Neural cell (in vitro differentiated cells): ENCODE data around the gene MTO1. TPM values are rescaled to one million over a fixed set of nuclear protein-coding genes. Genes with fewer than 3 reads are reported as not detected.
A peak's percentile ranks its signal among the peaks of the same experiment; 100 is the strongest.

Experiments
- H2AFZ ChIP-seq: fragments of 200-600, 300-800 bp; sonication (generic), shearing (Covaris generic); 2 replicates; pipeline ENCODE4 v1.6.0; 2014; ENCODE audit warnings: low read depth, mild to moderate bottlenecking, antibody characterized with exemption, low read length, moderate library complexity
- H3F3A ChIP-seq: fragments of 200-600 bp; shearing (Covaris generic); 2 replicates; pipeline ENCODE4 v1.6.1; 2016; ENCODE audit warnings: mild to moderate bottlenecking, moderate library complexity, mixed read lengths, antibody characterized with exemption, low read length; ENCODE audit not compliant: insufficient read depth, poor library complexity, severe bottlenecking
- H3K27ac ChIP-seq: fragments of 200-600, 300-800 bp; sonication (generic), shearing (Covaris generic); 2 replicates; pipeline ENCODE4 v1.5.1; 2014; ENCODE audit warnings: mild to moderate bottlenecking, low read length, moderate library complexity
- H3K27me3 ChIP-seq: fragments of 300-800, 200-600 bp; sonication (generic), shearing (Covaris generic); 2 replicates; pipeline ENCODE4 v1.6.0; 2014; ENCODE audit warnings: mild to moderate bottlenecking, low read depth, low read length, moderate library complexity; ENCODE audit not compliant: insufficient read depth
- H3K36me3 ChIP-seq: fragments of 300-800, 200-600 bp; sonication (generic), shearing (Covaris generic); 2 replicates; pipeline ENCODE4 v1.5.1; 2014; ENCODE audit warnings: mild to moderate bottlenecking, antibody characterized with exemption, low read length, moderate library complexity; ENCODE audit not compliant: insufficient read depth
- H3K4me2 ChIP-seq: fragments of 300-800, 200-600 bp; sonication (generic), shearing (Covaris generic); 2 replicates; pipeline ENCODE4 v1.6.0; 2014; ENCODE audit warnings: mild to moderate bottlenecking, low read length
- H3K4me3 ChIP-seq: fragments of 300-800, 200-600 bp; sonication (generic), shearing (Covaris generic); 2 replicates; pipeline ENCODE4 v1.5.1; 2014; ENCODE audit warnings: mild to moderate bottlenecking, low read length, moderate library complexity
- H3K79me2 ChIP-seq: fragments of 200-600 bp; shearing (Covaris generic); replicated peaks from 2 replicates; pipeline ENCODE4 v1.6.0; 2014; ENCODE audit warnings: mild to moderate bottlenecking, low read length, moderate library complexity; ENCODE audit not compliant: insufficient read depth
- H3K9ac ChIP-seq: fragments of 300-800, 200-600 bp; sonication (generic), shearing (Covaris generic); 2 replicates; pipeline ENCODE4 v1.6.1; 2016; ENCODE audit warnings: mild to moderate bottlenecking, low read length, mixed read lengths
- H3K9me2 ChIP-seq: fragments of 200-600 bp; shearing (Covaris generic); 2 replicates; pipeline ENCODE4 v1.6.1; 2016; ENCODE audit warnings: mild to moderate bottlenecking, low read length, mixed read lengths; ENCODE audit not compliant: insufficient read depth
- H3K9me3 ChIP-seq: fragments of 200-600, 300-800 bp; sonication (generic), shearing (Covaris generic); 2 replicates; pipeline ENCODE4 v1.6.1; 2016; ENCODE audit warnings: mild to moderate bottlenecking, mixed run types, low read length, moderate library complexity, mixed read lengths
- H4K20me1 ChIP-seq: fragments of 200-600 bp; shearing (Covaris generic); 2 replicates; pipeline ENCODE4 v1.6.1; 2016; ENCODE audit warnings: mild to moderate bottlenecking, mixed run types; ENCODE audit not compliant: insufficient read depth
- EP300 ChIP-seq: fragments of 450-650 bp; conservative IDR thresholded peaks from 2 replicates; pipeline ENCODE4 v1.6.1; 2014; ENCODE audit warnings: antibody characterized with exemption, mild to moderate bottlenecking, moderate library complexity; ENCODE audit not compliant: poor library complexity, severe bottlenecking
- EZH2 ChIP-seq: fragments of 200-600, 300-800 bp; shearing (Covaris generic), sonication (generic); IDR thresholded peaks from 2 replicates; pipeline ENCODE4 v1.6.1; 2014; ENCODE audit warnings: antibody characterized with exemption, low read length, borderline replicate concordance, mild to moderate bottlenecking; ENCODE audit not compliant: insufficient read depth, poor library complexity, severe bottlenecking
- MXI1 ChIP-seq: fragments of 450-650 bp; conservative IDR thresholded peaks from 2 replicates; pipeline ENCODE4 v1.6.1; 2014; ENCODE audit warnings: antibody characterized with exemption, mild to moderate bottlenecking; ENCODE audit not compliant: poor library complexity, severe bottlenecking
- POLR2AphosphoS5 ChIP-seq: IDR thresholded peaks from 2 replicates; pipeline ENCODE4 v1.6.1; 2012
- RAD21 ChIP-seq: fragments of 450-650 bp; conservative IDR thresholded peaks from 2 replicates; pipeline ENCODE4 v1.6.1; 2014; ENCODE audit warnings: antibody characterized with exemption, mild to moderate bottlenecking, moderate library complexity
- SMC3 ChIP-seq: fragments of 450-650 bp; conservative IDR thresholded peaks from 2 replicates; pipeline ENCODE4 v1.6.1; 2014; ENCODE audit warnings: antibody characterized with exemption, mild to moderate bottlenecking, moderate library complexity; ENCODE audit not compliant: poor library complexity
- TAF1 ChIP-seq: IDR thresholded peaks from 2 replicates; pipeline ENCODE4 v1.6.1; 2012; ENCODE audit warnings: low read depth
- polyA plus RNA-seq: library from polyadenylated mRNA; depleted of rRNA; stranded (reverse); fragments of >200 nt; gene quantifications from 2 replicates; pipeline ENCODE4 v1.2.3, GENCODE V29; 2014
- TF ChIP-seq, protein P1 (sequence below): IDR thresholded peaks from 2 replicates; pipeline ENCODE4 v1.6.1; 2012; ENCODE audit warnings: borderline replicate concordance
- TF ChIP-seq, protein P2 (sequence below): fragments of 450-650 bp; IDR thresholded peaks from 2 replicates; pipeline ENCODE4 v1.5.1; 2014; ENCODE audit warnings: antibody characterized with exemption, mild to moderate bottlenecking, moderate library complexity; ENCODE audit not compliant: poor library complexity, severe bottlenecking

Gene MTO1
- polyA plus RNA-seq, 1 donor from 2014 or later, result 30.6 TPM

DNA sequence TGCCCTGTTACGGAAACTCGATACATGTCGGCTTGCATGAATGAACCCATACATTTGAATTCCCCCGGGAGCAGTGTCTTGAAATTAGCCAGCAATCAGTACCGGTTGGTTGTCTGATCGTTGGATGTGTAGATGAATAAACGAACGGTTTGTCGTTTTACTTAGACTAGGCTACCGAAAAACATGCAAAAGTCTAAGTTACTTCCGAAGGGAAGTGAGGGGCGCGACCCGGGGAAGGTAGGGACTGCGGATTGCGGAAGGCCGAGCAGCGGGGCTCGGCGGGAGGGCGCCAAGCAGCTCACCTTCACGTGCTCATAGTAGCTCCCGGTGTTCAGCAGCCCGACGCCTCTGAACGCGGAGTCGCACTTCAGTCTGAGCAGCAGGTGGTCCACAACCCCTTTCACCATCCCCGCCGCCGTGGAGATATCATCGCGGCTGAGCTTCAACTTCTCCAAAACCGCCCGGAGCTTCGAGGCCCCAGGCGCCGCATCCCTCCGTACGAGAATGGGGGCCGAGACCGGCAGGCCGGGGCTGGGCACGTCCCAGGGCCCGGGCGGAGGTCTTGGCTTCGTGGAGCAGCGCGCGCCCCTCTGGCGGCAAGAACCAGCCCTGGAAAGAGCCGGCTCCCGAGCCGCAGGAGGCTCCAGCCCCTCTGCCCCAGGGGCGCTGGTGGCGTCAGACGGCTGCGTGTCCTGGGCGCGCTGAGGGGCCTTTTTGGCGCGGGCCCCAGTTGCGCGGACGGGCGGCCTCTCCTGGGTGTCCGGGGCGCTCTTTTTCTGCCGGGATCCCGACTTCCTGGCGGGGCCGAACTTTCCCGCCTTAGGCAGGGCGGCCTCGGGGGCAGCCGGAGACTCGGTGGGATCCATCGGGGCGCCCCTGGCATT lies 10.1 kb upstream of the MTO1 start:
- TF ChIP-seq POLR2AphosphoS5 (no peak), MXI1 (no peak), EZH2 (no peak), EP300 (no peak), SMC3 (no peak), RAD21 (no peak), TAF1 (no peak)
- TF ChIP-seq, protein P1, sequence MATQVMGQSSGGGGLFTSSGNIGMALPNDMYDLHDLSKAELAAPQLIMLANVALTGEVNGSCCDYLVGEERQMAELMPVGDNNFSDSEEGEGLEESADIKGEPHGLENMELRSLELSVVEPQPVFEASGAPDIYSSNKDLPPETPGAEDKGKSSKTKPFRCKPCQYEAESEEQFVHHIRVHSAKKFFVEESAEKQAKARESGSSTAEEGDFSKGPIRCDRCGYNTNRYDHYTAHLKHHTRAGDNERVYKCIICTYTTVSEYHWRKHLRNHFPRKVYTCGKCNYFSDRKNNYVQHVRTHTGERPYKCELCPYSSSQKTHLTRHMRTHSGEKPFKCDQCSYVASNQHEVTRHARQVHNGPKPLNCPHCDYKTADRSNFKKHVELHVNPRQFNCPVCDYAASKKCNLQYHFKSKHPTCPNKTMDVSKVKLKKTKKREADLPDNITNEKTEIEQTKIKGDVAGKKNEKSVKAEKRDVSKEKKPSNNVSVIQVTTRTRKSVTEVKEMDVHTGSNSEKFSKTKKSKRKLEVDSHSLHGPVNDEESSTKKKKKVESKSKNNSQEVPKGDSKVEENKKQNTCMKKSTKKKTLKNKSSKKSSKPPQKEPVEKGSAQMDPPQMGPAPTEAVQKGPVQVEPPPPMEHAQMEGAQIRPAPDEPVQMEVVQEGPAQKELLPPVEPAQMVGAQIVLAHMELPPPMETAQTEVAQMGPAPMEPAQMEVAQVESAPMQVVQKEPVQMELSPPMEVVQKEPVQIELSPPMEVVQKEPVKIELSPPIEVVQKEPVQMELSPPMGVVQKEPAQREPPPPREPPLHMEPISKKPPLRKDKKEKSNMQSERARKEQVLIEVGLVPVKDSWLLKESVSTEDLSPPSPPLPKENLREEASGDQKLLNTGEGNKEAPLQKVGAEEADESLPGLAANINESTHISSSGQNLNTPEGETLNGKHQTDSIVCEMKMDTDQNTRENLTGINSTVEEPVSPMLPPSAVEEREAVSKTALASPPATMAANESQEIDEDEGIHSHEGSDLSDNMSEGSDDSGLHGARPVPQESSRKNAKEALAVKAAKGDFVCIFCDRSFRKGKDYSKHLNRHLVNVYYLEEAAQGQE, result no peak
- TF ChIP-seq, protein P2, sequence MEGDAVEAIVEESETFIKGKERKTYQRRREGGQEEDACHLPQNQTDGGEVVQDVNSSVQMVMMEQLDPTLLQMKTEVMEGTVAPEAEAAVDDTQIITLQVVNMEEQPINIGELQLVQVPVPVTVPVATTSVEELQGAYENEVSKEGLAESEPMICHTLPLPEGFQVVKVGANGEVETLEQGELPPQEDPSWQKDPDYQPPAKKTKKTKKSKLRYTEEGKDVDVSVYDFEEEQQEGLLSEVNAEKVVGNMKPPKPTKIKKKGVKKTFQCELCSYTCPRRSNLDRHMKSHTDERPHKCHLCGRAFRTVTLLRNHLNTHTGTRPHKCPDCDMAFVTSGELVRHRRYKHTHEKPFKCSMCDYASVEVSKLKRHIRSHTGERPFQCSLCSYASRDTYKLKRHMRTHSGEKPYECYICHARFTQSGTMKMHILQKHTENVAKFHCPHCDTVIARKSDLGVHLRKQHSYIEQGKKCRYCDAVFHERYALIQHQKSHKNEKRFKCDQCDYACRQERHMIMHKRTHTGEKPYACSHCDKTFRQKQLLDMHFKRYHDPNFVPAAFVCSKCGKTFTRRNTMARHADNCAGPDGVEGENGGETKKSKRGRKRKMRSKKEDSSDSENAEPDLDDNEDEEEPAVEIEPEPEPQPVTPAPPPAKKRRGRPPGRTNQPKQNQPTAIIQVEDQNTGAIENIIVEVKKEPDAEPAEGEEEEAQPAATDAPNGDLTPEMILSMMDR, result no peak
- peaks cover 2% of the 10 kb centered on the region for H3K9me3 ChIP-seq
- H3K27me3 ChIP-seq, result peaks cover 13% of the 10 kb centered on the region
- no peak overlapping the region for H3K4me2 ChIP-seq
- no peak overlapping the region for H2AFZ ChIP-seq
- no peak overlapping the region for H3K9ac ChIP-seq
- peak overlapping the region; percentile 46 for H3K4me3 ChIP-seq
- H4K20me1 ChIP-seq, result no peaks in the 10 kb centered on the region
- H3K9me2 ChIP-seq, result no peaks in the 10 kb centered on the region
- H3K36me3 ChIP-seq, result no peaks in the 10 kb centered on the region
- no peaks in the 10 kb centered on the region for H3F3A ChIP-seq
- no peak overlapping the region for H3K27ac ChIP-seq
- H3K79me2 ChIP-seq, result no peaks in the 10 kb centered on the region

DNA sequence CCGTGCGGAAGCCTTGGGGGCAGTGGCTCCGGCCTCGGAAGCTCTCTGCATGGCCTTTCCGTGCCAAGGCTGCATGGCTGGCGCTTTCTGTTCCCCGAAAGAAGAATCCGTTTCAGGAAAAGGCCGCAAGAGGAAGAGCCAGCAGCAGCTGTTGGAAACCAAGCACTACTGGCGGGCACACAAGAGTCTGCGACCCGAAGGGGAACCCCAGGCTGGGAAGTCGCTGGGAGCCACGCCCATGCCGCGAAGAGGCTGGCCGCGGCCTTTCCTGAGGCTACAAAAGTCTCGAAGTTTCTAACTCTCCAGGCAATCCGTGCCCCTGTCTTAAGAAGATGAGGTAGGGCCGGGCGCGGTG lies 9.5 kb upstream of the MTO1 start, which contains the start of gene CGAS:
TSS of gene CGAS (minus strand) at position 191 of the 355 bp plus-strand sequence. CDS start at position 75, 116 bp downstream.
- H2AFZ ChIP-seq, result no peak within 1 kb of the TSS
- peaks cover 2% of the 10 kb centered on the region for H3K9me3 ChIP-seq
- TF ChIP-seq POLR2AphosphoS5 (no peak), TAF1 (no peak), MXI1 (no peak), EP300 (no peak), SMC3 (no peak), EZH2 (no peak), RAD21 (no peak)
- TF ChIP-seq, protein P1, result no peak
- TF ChIP-seq, protein P2, result no peak
- peaks cover 13% of the 10 kb centered on the region for H3K27me3 ChIP-seq
- H3K27ac ChIP-seq, result no peak within 1 kb of the TSS
- no peak within 1 kb of the TSS for H3K9ac ChIP-seq
- H3F3A ChIP-seq, result no peaks in the 10 kb centered on the region
- no peaks in the 10 kb centered on the region for H3K9me2 ChIP-seq
- peak within 1 kb of the TSS; percentile 46 for H3K4me3 ChIP-seq
- H3K4me2 ChIP-seq, result no peak within 1 kb of the TSS
- no peaks in the 10 kb centered on the region for H3K36me3 ChIP-seq
- no peaks in the 10 kb centered on the region for H3K79me2 ChIP-seq
- H4K20me1 ChIP-seq, result no peaks in the 10 kb centered on the region
